Keratinocyte (primary cell): ENCODE results near the gene STKLD1. TPM values are rescaled to one million over a fixed set of nuclear protein-coding genes. Genes with fewer than 3 reads are reported as not detected.

Source experiments
- DNase-seq: peaks from one replicate; pipeline ENCODE4 v3.0.0-alpha.2; 2011; ENCODE audit warnings: low read depth, missing footprints, low spot score
- FAIRE-seq: peaks from 2 replicates; lab custom pipeline; 2011; peaks lifted over from hg19 to GRCh38; lab: Jason Lieb, UNC
- H2AFZ ChIP-seq: 2 replicates; pipeline ENCODE4 v1.6.0; 2012; ENCODE audit warnings: low read length, control low read depth, inconsistent platforms; ENCODE audit not compliant: control insufficient read depth
- H3K27ac ChIP-seq: 2 replicates; pipeline ENCODE4 v1.5.1; 2011; ENCODE audit warnings: low read length; ENCODE audit not compliant: control insufficient read depth, insufficient read depth
- H3K27me3 ChIP-seq: 3 replicates; pipeline ENCODE4 v1.6.0; 2011; ENCODE audit warnings: low read length; ENCODE audit not compliant: control insufficient read depth, insufficient read depth; ENCODE audit errors: extremely low read depth
- H3K36me3 ChIP-seq, 2 experiments: 2 replicates in 1 of 2; 3 replicates in 1 of 2; pipeline ENCODE4 v1.5.1; 2011; ENCODE audit warnings: low read length in 2 of 2, mild to moderate bottlenecking in 1 of 2; ENCODE audit not compliant: control insufficient read depth in 2 of 2, insufficient read depth in 2 of 2; ENCODE audit errors: extremely low read depth in 1 of 2
- H3K4me1 ChIP-seq: 3 replicates; pipeline ENCODE4 v1.5.1; 2011; ENCODE audit warnings: low read length; ENCODE audit not compliant: control insufficient read depth, insufficient read depth; ENCODE audit errors: extremely low read depth
- H3K4me2 ChIP-seq: 3 replicates; pipeline ENCODE4 v1.6.0; 2011; ENCODE audit warnings: low read depth, low read length; ENCODE audit not compliant: control insufficient read depth, insufficient read depth; ENCODE audit errors: extremely low read depth
- H3K4me3 ChIP-seq, 3 experiments: fragments of 200-600 bp in 1 of 3; sonication (generic) in 1 of 3; 2 replicates in 2 of 3; 3 replicates in 1 of 3; pipeline ENCODE4 v1.5.1; 2011 to 2016; ENCODE audit warnings: low read length in 3 of 3, mild to moderate bottlenecking in 3 of 3, control low read depth in 2 of 3, inconsistent platforms in 1 of 3, low read depth in 1 of 3, mixed read lengths in 1 of 3, mixed run types in 1 of 3, moderate library complexity in 1 of 3; ENCODE audit not compliant: control insufficient read depth in 2 of 3, insufficient read depth in 2 of 3; ENCODE audit errors: extremely low read depth in 1 of 3
- H3K79me2 ChIP-seq: 2 replicates; pipeline ENCODE4 v1.6.0; 2012; ENCODE audit warnings: low read length; ENCODE audit not compliant: control insufficient read depth, insufficient read depth
- H3K9ac ChIP-seq: 3 replicates; pipeline ENCODE4 v1.6.0; 2011; ENCODE audit warnings: low read length; ENCODE audit not compliant: control insufficient read depth, insufficient read depth; ENCODE audit errors: extremely low read depth
- H3K9me1 ChIP-seq: 3 replicates; pipeline ENCODE4 v1.6.0; 2011; ENCODE audit warnings: low read length; ENCODE audit not compliant: control insufficient read depth, insufficient read depth; ENCODE audit errors: extremely low read depth
- H3K9me3 ChIP-seq: 2 replicates; pipeline ENCODE4 v1.5.1; 2012; ENCODE audit warnings: low read depth, low read length; ENCODE audit not compliant: control insufficient read depth
- H4K20me1 ChIP-seq: 3 replicates; pipeline ENCODE4 v1.6.0; 2011; ENCODE audit warnings: low read length; ENCODE audit not compliant: control insufficient read depth, insufficient read depth; ENCODE audit errors: extremely low read depth
- CTCF ChIP-seq, 3 experiments: IDR thresholded peaks in 1 of 3; conservative IDR thresholded peaks in 1 of 3; optimal IDR thresholded peaks in 1 of 3; 2 replicates in 2 of 3; 3 replicates in 1 of 3; pipeline versions ENCODE3 to v1.5.1; 2011; ENCODE audit warnings: low read length in 3 of 3, mild to moderate bottlenecking in 3 of 3, moderate library complexity in 2 of 3, control low read depth in 1 of 3, inconsistent platforms in 1 of 3; ENCODE audit not compliant: insufficient read depth in 2 of 3; ENCODE audit errors: extremely low read depth in 1 of 3
- EZH2 ChIP-seq: IDR thresholded peaks from one replicate; pipeline ENCODE4 v1.6.1; 2012; ENCODE audit warnings: inconsistent platforms, mild to moderate bottlenecking, low read length, moderate library complexity
- dilution Hi-C: fragments of 300-500 bp; cut with MboI; formaldehyde crosslinking; loops from one replicate; pipeline ENCODE4 v1.7.0; 2020; ENCODE audit warnings: low sequenced_read_pairs; ENCODE audit not compliant: extremely low pct_ligation_motif_present
- polyA plus RNA-seq, 5 experiments: library from polyadenylated mRNA; depleted of rRNA in 3 of 5; stranded (reverse) in 3 of 5; stranded (forward) in 1 of 5; unstranded in 1 of 5; fragments of >200 nt; gene quantifications; 1 replicate in 1 of 5; 2 replicates in 3 of 5; 3 replicates in 1 of 5; pipeline versions ENCODE4 v1.2.1 to v1.2.3, GENCODE V29; 2011 to 2012; ENCODE audit warnings: missing spikeins in 2 of 5, low read depth in 1 of 5, low replicate concordance in 1 of 5

STKLD1 gene
- polyA plus RNA-seq, 1 donor (not counting 4 experiments of a cell fraction or from before 2014, with no cell fraction given) = 0.77 TPM

GRCh38 chr9:133420392-133420827 lies 44.2 kb downstream of the STKLD1 start:
- Histone ChIP-seq H3K36me3 (peaks cover 2 to 4% of the 10 kb centered on the region in 2 experiments), H3K9me3 (no peaks in the 10 kb centered on the region), H3K4me2 (no peak overlapping the region), H3K9ac (no peak overlapping the region), H3K4me3 (no peak overlapping the region), H3K27me3 (peaks cover 2% of the 10 kb centered on the region), H3K9me1 (no peaks in the 10 kb centered on the region), H2AFZ (no peak overlapping the region), H3K79me2 (peaks cover 22% of the 10 kb centered on the region), H4K20me1 (no peaks in the 10 kb centered on the region), H3K27ac (no peak overlapping the region), H3K4me1 (peaks cover 14% of the 10 kb centered on the region)
- no peak for FAIRE-seq
- TF ChIP-seq EZH2 = no peak
- no peak for TF ChIP-seq CTCF (optimal IDR thresholded peaks at IDR 0.05 in 1 of 3, IDR thresholded peaks at IDR 0.05 in 1 of 3, conservative IDR thresholded peaks at IDR 0.05 in 1 of 3; ENCODE audit: extremely low read depth in 1 of 3, insufficient read depth in 2 of 3, low read length in 3 of 3)
- dilution Hi-C loops = no loop called here
- no peak for DNase-seq

- H3K79me2 ChIP-seq = peaks cover 7% of the 10 kb centered on the region
- no peaks in the 10 kb centered on the region for H3K9me1 ChIP-seq
- peaks cover 8% of the 10 kb centered on the region for H3K4me1 ChIP-seq
- H3K27me3 ChIP-seq = peaks cover 4% of the 10 kb centered on the region
- H3K27ac ChIP-seq = no peak within 1 kb of the TSS
- TF ChIP-seq CTCF (optimal IDR thresholded peaks at IDR 0.05 in 1 of 3, IDR thresholded peaks at IDR 0.05 in 1 of 3, conservative IDR thresholded peaks at IDR 0.05 in 1 of 3; ENCODE audit: extremely low read depth in 1 of 3, insufficient read depth in 2 of 3, low read length in 3 of 3) (peak in 2 of 3 experiments; percentile 16 to 26), EZH2 (no peak)
- H2AFZ ChIP-seq = no peak within 1 kb of the TSS
- H4K20me1 ChIP-seq = no peaks in the 10 kb centered on the region
- dilution Hi-C loops = no loop called here
- DNase-seq (no peak), FAIRE-seq (no peak)
- no peaks in the 10 kb centered on the region for H3K36me3 ChIP-seq
- H3K4me3 ChIP-seq = no peak within 1 kb of the TSS
- H3K9ac ChIP-seq = no peak within 1 kb of the TSS
- no peaks in the 10 kb centered on the region for H3K9me3 ChIP-seq
- no peak within 1 kb of the TSS for H3K4me2 ChIP-seq
Observed at GRCh38 chr9:133421615-133422542, 45.7 kb downstream of the STKLD1 start, which contains the start of gene ADAMTS13. Gene ADAMTS13 (plus strand): TSS chr9:133422367. CDS start chr9:133422444, 77 bp downstream.
